ENCODE data around the gene AGMAT. TPM values are rescaled to one million over a fixed set of nuclear protein-coding genes. Genes with fewer than 3 reads are reported as not detected.

AGMAT gene
- total and polyA plus RNA-seq, 9 of the 15 experiments (the other 6 are each of a cell fraction or from before 2014, with no cell fraction given), result not detected

- TF ChIP-seq PREB (CRISPR knock-in tag; IDR thresholded peaks at IDR 0.05), result no peak
- TF ChIP-seq SRF (CRISPR knock-in tag; IDR thresholded peaks at IDR 0.05), result peak in 1 of 2 experiments; percentile 74; a peak in 1 of 4 replicates
- no peak for TF ChIP-seq BRF2 (IDR thresholded peaks at IDR 0.05; ENCODE audit: borderline replicate concordance, insufficient read depth, insufficient read length)
- TF ChIP-seq TSHZ1 (CRISPR knock-in tag; IDR thresholded peaks at IDR 0.05), result no peak
- no peak; the same call in 1 of the 2 replicates for TF ChIP-seq ZNF707 (CRISPR knock-in tag; conservative IDR thresholded peaks at IDR 0.05)
- no peak; the same call in 1 of the 2 replicates for TF ChIP-seq MEF2D (tag; conservative IDR thresholded peaks at IDR 0.05; ENCODE audit: low read depth)
- peak in 1 of 2 experiments; percentile 21; a peak in 2 of 4 replicates for TF ChIP-seq FOXA3 (CRISPR knock-in tag; conservative IDR thresholded peaks at IDR 0.05 in 1 of 2, IDR thresholded peaks at IDR 0.05 in 1 of 2)
- no peak for TF ChIP-seq STAT5B (CRISPR knock-in tag; IDR thresholded peaks at IDR 0.05)
- TF ChIP-seq TAF1 (IDR thresholded peaks at IDR 0.05; ENCODE audit: control insufficient read depth, extremely low read depth, insufficient read depth, low read length, severe bottlenecking), result peak; percentile 77
- no peak for TF ChIP-seq XRCC4 (IDR thresholded peaks at IDR 0.05; ENCODE audit: extremely low read depth, insufficient read depth, insufficient read length)
- no peak for TF ChIP-seq ZNF140 (CRISPR knock-in tag; IDR thresholded peaks at IDR 0.05)
- TF ChIP-seq ESRRA (IDR thresholded peaks at IDR 0.05; ENCODE audit: borderline replicate concordance, low read depth), result peak; percentile 78
- no peak for TF ChIP-seq NFRKB (IDR thresholded peaks at IDR 0.05; ENCODE audit: low read depth)
- no peak for TF ChIP-seq ZNF444 (CRISPR knock-in tag; IDR thresholded peaks at IDR 0.05)
- TF ChIP-seq CHD2 (IDR thresholded peaks at IDR 0.05; ENCODE audit: low read depth, low read length), result peak; percentile 20; the same call in 1 of the 2 replicates
- peak; percentile 55; the same call in 1 of the 2 replicates for TF ChIP-seq ZBTB33 (CRISPR knock-in tag; IDR thresholded peaks at IDR 0.05)
- no peak for TF ChIP-seq JUNB (CRISPR knock-in tag; conservative IDR thresholded peaks at IDR 0.05)
- TF ChIP-seq CBX3 (IDR thresholded peaks at IDR 0.05; ENCODE audit: borderline replicate concordance in 1 of 2, low read length in 2 of 2), result peak in 1 of 2 experiments; percentile 74; a peak in 1 of 3 replicates
- no peak for TF ChIP-seq ZNF146 (CRISPR knock-in tag; IDR thresholded peaks at IDR 0.05; ENCODE audit: unreplicated experiment)
Observed at GRCh38 chr1:15526490-15527339, 58.1 kb downstream of the AGMAT start, which contains the start of gene DNAJC16 (continued).

All from K562 (cell line).